ENCODE results near the gene SCNN1G. TPM values are rescaled to one million over a fixed set of nuclear protein-coding genes. Genes with fewer than 3 reads are reported as not detected.

SCNN1G gene, protein sequence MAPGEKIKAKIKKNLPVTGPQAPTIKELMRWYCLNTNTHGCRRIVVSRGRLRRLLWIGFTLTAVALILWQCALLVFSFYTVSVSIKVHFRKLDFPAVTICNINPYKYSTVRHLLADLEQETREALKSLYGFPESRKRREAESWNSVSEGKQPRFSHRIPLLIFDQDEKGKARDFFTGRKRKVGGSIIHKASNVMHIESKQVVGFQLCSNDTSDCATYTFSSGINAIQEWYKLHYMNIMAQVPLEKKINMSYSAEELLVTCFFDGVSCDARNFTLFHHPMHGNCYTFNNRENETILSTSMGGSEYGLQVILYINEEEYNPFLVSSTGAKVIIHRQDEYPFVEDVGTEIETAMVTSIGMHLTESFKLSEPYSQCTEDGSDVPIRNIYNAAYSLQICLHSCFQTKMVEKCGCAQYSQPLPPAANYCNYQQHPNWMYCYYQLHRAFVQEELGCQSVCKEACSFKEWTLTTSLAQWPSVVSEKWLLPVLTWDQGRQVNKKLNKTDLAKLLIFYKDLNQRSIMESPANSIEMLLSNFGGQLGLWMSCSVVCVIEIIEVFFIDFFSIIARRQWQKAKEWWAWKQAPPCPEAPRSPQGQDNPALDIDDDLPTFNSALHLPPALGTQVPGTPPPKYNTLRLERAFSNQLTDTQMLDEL
- 10 to 100 TPM in 3 of 4 donors, 1 to 10 TPM in 1; 5.8 to 39.3 (median 15.2) TPM for total RNA-seq

DNA sequence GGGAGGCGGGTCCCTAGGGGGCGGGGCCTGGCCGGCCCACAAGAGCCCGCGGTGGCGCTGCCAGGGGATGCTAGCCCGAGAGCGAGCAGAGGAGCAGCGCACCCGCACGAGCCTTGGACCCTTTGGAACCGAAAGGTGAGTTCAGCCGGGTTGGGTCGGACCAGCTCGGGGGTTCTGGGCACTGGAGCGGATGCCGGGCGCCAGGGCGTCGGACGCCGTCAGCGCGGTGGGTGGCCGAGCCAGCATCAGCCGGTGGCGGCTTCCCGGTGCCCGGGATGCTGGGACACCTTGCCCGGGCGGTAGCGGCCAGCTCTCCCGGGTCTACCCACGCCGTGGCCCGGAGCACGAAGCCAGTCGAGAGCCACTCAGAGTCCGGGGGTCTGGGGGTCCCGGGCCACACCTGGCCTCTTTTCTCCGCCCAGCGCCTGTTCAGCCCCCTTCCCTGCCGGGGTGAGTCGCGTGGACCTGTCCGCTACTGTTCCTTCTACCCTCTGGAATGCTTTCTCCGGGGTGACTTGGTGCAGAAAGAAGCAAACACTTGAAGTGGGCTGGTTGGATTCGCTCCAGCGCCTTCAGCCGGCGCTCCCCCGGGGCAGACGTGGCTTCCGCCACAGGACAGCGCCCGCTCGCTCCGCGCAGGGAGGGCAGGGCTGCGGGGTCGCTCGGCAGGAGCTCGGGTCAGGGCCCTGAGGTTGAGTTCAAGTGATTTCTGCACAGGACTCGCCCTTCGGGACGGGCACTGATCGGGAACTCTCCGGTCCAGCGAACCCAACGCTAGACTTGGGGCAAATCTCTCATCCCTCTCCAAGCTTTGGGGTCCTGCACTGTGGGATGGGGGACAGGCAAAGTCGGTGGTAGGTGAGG, at the start of gene SCNN1G:
Gene SCNN1G, plus strand, starts transcription at position 67 of the 864 bp plus-strand sequence. CDS start 3,527 bp downstream, outside the sequence.
- 2 to 5% methylated on average over 48 to 53 of the region's 71 CpGs for WGBS, 2 donors
- H3K4me3 ChIP-seq (ENCODE audit: low read depth, poor library complexity, severe bottlenecking) = peak within 1 kb of the TSS; percentile 41
- TF ChIP-seq, protein P1, sequence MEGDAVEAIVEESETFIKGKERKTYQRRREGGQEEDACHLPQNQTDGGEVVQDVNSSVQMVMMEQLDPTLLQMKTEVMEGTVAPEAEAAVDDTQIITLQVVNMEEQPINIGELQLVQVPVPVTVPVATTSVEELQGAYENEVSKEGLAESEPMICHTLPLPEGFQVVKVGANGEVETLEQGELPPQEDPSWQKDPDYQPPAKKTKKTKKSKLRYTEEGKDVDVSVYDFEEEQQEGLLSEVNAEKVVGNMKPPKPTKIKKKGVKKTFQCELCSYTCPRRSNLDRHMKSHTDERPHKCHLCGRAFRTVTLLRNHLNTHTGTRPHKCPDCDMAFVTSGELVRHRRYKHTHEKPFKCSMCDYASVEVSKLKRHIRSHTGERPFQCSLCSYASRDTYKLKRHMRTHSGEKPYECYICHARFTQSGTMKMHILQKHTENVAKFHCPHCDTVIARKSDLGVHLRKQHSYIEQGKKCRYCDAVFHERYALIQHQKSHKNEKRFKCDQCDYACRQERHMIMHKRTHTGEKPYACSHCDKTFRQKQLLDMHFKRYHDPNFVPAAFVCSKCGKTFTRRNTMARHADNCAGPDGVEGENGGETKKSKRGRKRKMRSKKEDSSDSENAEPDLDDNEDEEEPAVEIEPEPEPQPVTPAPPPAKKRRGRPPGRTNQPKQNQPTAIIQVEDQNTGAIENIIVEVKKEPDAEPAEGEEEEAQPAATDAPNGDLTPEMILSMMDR (IDR thresholded peaks at IDR 0.05) = no peak
- TF ChIP-seq POLR2A (IDR thresholded peaks at IDR 0.05) = no peak
- intact Hi-C loops (cut with DNase I; ENCODE audit: low total_unique reads) = loop anchor here (2.0 kb wide), 1 partner anchor 250 kb away; no protein-coding TSS in a partner anchor
- DNase-seq (ENCODE audit: low spot score in 2 of 2) = no peak

DNA sequence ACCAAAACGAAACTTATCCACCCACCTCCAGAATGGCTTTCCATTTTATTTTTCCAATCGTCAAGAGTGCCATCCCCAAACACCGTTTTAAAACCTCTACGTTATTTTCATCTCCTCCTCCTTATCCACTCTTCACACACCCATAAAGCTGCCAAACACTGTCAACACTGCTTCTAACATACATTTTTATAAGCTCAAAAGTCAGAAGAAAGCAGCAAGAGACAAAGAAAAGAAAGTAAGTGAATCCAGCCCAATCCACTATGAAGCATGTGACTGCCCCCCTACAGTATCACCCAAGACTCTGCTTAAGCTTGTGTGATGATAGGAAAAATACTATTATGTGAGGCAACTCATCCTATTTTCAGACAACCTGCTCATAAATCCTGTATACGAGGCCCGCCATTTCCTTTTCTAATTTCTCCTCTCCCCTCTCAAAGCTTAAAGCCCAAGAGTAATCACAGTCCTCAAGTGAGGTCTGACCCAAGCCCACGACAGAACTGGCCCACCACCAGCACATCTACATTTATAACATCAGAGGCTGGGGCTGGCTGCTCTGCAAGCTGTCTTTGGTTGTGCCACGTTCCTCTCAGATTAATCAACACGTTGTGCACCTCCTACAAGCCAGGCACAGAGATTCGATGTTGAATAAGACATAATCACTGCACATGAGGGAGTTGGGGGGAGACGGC, 49.6 kb upstream of the SCNN1G start:
- intact Hi-C loops (cut with DNase I; ENCODE audit: low total_unique reads) = no loop called here
- TF ChIP-seq POLR2A (IDR thresholded peaks at IDR 0.05) = no peak
- TF ChIP-seq, protein P1 (IDR thresholded peaks at IDR 0.05) = no peak
- DNase-seq (ENCODE audit: low spot score in 2 of 2) = no peak
- WGBS, 2 donors = 18 to 31% methylated on average over 11 of the region's 11 CpGs
- H3K4me3 ChIP-seq (ENCODE audit: low read depth, poor library complexity, severe bottlenecking) = no peak overlapping the region

DNA sequence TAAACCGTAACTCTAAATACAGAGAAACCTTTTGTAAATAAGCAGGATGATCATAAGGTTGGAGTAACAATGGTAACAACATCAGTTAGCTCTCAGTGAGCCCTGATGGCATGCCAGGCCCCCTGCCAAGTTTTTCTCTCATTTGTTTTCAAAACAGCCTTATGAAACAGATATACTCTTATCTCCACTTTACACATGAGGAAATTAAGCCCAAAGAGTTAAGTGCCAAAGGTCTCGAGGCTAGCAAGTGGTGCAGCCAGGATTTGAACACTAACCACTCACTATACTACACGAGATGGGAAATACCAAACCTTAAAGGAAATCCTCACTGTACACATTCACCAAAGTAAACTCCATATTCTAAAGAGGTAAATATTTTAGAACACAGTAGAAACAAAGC, 48.3 kb upstream of the SCNN1G start:
- DNase-seq (ENCODE audit: low spot score in 2 of 2) = no peak

DNA sequence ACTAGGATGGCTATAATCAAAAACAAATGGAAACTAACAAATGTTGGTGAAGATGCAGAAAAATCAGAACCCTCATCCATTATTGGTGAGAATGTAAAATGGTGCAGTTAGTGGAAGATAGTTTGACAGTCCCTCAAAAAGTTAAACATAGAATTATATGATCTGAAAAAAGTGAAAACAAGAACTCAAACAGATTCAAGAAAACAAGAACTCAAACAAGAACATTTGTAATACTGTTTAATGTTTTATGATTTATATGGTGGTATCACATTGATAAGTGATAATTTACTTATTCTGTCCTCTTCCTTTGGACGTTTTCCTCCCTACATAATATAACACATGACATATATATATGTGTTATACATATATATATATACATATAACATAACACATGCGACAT, 45.3 kb upstream of the SCNN1G start:
- H3K4me3 ChIP-seq (ENCODE audit: low read depth, poor library complexity, severe bottlenecking) = no peak overlapping the region
- WGBS, 2 donors = 62 to 67% methylated on average over 2 of the region's 2 CpGs
- no peak for DNase-seq (ENCODE audit: low spot score in 2 of 2)
- TF ChIP-seq POLR2A (IDR thresholded peaks at IDR 0.05) = no peak
- TF ChIP-seq, protein P1 (IDR thresholded peaks at IDR 0.05) = no peak
- intact Hi-C loops (cut with DNase I; ENCODE audit: low total_unique reads) = no loop called here

More for the DNA sequence above, 48.3 kb upstream of the SCNN1G start:
- no peak overlapping the region for H3K4me3 ChIP-seq (ENCODE audit: low read depth, poor library complexity, severe bottlenecking)
- intact Hi-C loops (cut with DNase I; ENCODE audit: low total_unique reads) = no loop called here
- TF ChIP-seq, protein P1 (IDR thresholded peaks at IDR 0.05) = no peak
- TF ChIP-seq POLR2A (IDR thresholded peaks at IDR 0.05) = no peak
- 52 to 53% methylated on average over 3 of the region's 3 CpGs for WGBS, 2 donors

DNA sequence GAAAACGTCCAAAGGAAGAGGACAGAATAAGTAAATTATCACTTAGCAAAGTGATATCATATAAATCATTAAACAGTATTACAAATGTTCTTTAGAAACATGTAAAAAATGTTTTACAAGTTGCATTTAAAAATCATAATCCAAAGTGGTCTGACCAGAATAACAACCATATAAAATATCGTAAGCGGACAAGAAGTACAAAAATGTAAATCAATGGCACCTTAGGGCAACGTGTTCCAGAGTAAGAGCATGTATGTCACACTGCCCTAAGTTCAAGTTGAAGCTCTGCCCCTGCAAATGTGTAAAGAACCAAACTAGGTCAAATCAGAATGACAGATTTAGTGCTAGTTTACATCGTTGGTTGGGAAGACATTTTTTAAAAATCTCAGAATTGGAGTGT, 44.7 kb upstream of the SCNN1G start:
- TF ChIP-seq, protein P1 (IDR thresholded peaks at IDR 0.05) = no peak
- no peak for TF ChIP-seq POLR2A (IDR thresholded peaks at IDR 0.05)
- no peak overlapping the region for H3K4me3 ChIP-seq (ENCODE audit: low read depth, poor library complexity, severe bottlenecking)
- WGBS, 2 donors = 42 to 47% methylated on average over 5 of the region's 5 CpGs
- no peak for DNase-seq (ENCODE audit: low spot score in 2 of 2)
- intact Hi-C loops (cut with DNase I; ENCODE audit: low total_unique reads) = no loop called here

All from lower leg skin (tissue), 4 donors.